Measurements from ENCODE around the gene SPECC1.
"Not testable (repeated sequence)": the region's sequence is repeated elsewhere in the genome, so short reads cannot be mapped to it uniquely, and the experiment has no call there.

Gene SPECC1

GRCh38 chr17:20128036-20128667, 119.0 kb downstream of the SPECC1 start:
- no peak for DNase-seq (ENCODE audit: low spot score)

DNA sequence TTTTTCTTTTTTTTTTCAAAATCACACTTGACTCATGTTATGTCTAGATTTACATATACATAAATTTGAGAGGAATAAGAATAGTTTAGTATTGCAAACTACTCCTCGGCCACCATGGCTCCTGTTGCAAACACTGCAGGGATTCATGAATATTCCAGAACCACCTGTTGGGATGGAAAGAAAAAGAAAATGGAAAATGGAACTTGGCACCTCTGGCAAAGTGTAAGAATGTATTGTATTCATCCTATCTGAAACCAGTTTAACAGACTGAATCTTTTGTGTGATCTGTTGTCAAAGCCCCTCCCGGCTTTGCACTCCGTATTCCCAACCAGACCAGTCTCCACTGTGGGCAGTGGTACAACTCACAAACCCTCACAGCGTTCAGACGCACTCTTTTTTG, 124.4 kb downstream of the SPECC1 start:
- no peak for DNase-seq (ENCODE audit: low spot score)

- DNase-seq (ENCODE audit: low spot score) = no peak
These were observed 132.2 kb downstream of the SPECC1 start for GRCh38 chr17:20141198-20141972.

- DNase-seq (ENCODE audit: low spot score) = no peak
These were observed 133.1 kb downstream of the SPECC1 start for GRCh38 chr17:20142268-20142667.

DNA sequence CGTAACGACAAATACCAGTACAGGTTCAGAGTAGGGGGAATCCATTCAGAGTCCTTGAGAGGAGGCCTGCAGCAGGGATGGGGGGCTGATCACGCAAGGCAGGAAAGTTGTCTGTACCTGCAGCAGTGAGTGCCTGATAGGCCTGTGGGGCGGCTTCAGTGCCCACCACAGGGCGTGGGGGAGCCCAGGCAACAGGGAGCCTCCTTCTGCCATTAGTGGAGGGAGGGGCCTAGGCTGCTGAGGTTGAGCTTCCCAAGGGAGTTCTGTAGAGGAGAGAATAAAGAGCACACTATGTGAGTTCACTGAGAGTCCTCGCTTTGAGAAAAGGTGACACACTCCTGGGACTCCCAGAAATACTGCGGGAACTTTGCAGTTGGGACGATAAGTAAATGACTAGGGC, 134.6 kb downstream of the SPECC1 start:
- DNase-seq (ENCODE audit: low spot score) = no peak

- DNase-seq (ENCODE audit: low spot score) = no peak
These were observed 136.4 kb downstream of the SPECC1 start for GRCh38 chr17:20145567-20145966.

- no peak for DNase-seq (ENCODE audit: low spot score)
These were observed 140.1 kb downstream of the SPECC1 start for GRCh38 chr17:20149251-20149650.

DNA sequence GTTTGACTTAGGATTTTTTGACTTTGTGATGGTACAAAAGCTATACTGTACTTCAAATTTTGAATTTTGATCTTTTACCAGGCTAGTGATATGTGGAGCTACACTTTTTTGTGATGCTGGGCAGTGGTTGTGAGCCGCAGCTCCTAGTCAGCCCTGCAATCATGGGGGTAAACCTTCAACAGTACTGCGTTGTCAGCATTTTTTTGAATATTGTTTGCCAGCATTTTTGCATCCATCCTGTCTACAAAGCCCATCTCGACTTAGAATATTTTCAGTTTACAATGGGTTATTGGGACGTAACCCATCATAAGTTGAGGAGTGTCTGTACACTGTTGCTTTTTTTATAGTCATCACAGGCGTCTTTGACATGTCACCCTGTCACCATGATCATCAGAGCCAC, 142.0 kb downstream of the SPECC1 start:
- no peak for DNase-seq (ENCODE audit: low spot score)

GRCh38 chr17:20153231-20153630, 144.1 kb downstream of the SPECC1 start:
- no peak for DNase-seq (ENCODE audit: low spot score)

- DNase-seq (ENCODE audit: low spot score) = no peak
These were observed 145.3 kb downstream of the SPECC1 start for GRCh38 chr17:20154286-20155000.

DNA sequence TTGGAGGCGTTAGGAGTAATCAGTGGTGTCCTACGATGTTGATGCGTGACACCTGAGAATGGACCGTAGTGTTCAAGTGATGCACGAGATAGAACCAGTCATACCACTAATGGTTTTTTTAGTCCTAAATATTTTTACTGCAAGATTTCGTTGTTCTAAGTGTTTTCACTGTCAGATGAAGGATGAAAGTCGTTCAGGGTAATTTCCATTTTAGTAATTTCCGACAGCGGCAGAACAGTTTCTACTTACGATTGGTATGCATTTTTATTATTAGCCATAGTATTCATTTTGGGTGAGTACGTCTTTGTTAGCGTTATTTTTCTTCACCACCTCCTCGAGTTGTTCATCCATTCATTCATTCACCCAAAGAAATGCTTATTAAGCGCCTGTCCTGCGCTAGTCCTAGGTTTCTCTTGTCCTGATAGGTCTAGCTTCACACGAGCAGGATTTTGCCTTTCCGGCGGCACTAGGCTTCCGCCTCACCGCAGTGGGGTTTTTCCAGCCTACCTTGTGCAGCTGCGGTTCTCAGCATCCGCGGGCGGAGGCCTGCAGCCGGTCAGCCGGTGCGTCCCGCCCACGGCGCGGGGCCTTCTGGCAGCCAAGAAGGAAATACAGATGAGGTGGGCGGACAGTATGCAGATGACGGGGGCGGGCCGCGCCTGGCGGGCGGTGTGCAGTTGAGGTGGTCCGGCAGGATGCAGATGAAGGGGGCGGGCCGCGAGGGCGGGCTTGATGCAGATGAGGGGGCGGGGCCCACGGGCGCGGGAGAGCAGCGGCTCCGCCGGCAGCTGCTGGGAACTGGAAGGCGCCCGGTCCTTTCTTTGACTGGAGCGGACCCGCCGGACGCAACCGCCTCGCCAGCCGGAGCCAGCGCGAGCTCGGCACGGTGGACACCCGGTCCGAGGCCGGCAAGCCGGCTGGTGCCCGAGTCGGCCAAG, 146.4 kb downstream of the SPECC1 start:
- peak; percentile 80 for DNase-seq (ENCODE audit: low spot score)

GRCh38 chr17:20156196-20157000, 147.2 kb downstream of the SPECC1 start:
- DNase-seq (ENCODE audit: low spot score) = no peak

DNA sequence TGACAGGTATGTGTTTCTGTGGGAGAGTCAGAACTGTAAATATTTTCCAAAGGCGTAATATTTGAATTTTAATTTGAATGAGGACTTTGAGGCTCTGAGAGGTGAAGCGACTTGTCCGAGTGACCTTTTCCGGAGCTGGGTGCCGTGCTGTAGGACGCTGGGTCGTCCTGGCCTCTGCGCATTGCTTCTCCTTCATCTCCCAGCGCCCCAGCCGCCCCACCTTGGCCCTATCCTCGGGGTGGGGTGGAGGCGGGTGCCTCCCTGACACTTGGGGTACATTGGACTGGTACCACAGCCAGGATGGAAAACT, 147.8 kb downstream of the SPECC1 start:
- DNase-seq (ENCODE audit: low spot score) = no peak

GRCh38 chr17:20158580-20158979, 149.4 kb downstream of the SPECC1 start:
- no peak for DNase-seq (ENCODE audit: low spot score)

DNA sequence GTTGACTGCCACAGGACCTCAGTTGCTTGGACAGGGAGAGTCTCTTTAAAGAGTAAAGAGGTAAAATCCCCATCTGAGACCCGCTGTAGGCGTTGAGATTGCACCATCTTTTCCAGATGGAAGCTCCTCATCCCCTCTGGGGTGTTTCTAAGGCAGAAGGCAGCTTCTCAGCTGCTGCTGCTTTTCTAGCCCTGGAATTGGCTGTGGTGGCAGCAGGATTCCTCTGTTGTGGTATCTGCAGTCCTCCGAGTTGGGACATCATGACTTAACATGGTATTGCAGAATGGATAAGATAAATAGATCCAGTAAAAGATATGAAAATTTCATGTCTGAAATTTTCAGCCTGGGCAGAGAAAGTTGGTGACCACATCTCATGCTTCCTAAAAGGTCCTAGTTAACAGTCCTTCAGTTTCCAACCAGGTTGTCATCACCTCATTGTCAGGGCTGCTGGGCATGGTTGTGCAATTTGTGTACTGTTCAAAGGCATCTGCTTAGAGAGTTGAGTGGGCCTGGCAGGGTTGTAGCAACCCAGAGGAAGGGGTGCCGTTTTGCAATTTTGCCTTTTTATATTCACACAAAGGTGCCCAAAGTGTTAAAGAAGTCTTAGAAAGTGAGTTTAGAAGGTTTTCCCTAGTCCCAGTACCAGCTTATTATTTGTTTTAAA, 150.4 kb downstream of the SPECC1 start:
- no peak for DNase-seq (ENCODE audit: low spot score)

GRCh38 chr17:20165516-20165915, 156.4 kb downstream of the SPECC1 start:
- DNase-seq (ENCODE audit: low spot score) = not testable (repeated sequence)

DNA sequence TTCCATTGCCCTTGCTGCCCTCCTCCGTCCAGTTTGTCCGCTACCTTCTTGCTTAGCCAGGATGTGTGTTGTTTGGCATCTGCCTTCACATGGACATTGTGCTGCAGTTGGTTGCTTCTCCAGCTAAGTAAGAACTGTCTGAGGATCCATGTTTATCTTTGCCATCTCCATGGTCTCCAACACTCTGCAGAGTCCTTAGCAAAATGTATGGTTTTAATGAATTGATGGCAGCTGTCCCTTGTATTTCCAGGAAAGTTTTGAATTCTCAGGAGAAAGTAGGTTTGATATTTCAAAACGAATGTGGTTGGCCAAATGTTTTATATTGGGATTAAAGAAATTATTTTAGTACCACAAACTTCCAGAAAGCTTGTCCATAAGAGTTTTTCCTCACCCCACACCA, 160.9 kb downstream of the SPECC1 start:
- DNase-seq (ENCODE audit: low spot score) = no peak

- DNase-seq (ENCODE audit: low spot score) = no peak
These were observed 162.7 kb downstream of the SPECC1 start for GRCh38 chr17:20171741-20172365.

DNA sequence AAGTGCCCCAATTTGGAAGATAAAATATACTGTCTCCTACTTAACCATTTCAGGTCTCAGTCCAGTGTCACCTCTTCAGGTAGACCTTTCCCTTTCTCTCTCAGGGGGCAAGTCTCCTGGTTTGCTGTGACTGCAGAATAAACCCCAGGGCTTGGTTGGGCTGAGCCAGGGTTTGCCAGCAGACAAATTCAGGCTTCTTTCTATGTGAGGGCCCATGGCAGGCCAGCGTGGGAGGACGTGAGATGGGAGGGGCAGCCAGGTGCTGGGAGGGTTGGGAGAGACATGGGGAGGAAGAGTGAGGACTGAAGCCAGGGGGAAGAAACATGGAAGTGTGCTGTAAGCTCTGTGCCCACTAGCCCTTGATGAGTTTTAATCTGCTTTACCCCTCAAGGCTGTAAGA, 163.2 kb downstream of the SPECC1 start:
- no peak for DNase-seq (ENCODE audit: low spot score)

GRCh38 chr17:20173091-20173490, 163.9 kb downstream of the SPECC1 start:
- DNase-seq (ENCODE audit: low spot score) = no peak

Data from kidney capillary endothelial cell (primary cell).